Stimulated activated CD4-positive, alpha-beta T cell treated with anti-CD3 and anti-CD28 coated beads, Interleukin-4, amount 100 ng/mL, for 1 hour (primary cell): ENCODE results near the gene TESMIN.

ENCODE experiments used
- DNase-seq: peaks from one replicate; pipeline ENCODE4 v3.0.0-alpha.2; 2020

TESMIN gene

GRCh38 chr11:68751331-68751856 lies at the start of gene TESMIN:
Gene TESMIN, minus strand, starts transcription at chr11:68751520. Its CDS starts 860 bp downstream, at chr11:68750660.
- peak; percentile 94 for DNase-seq

GRCh38 chr11:68798221-68798813 lies 47.0 kb upstream of the TESMIN start:
- DNase-seq = peak; percentile 46

- no peak for DNase-seq
Observed at GRCh38 chr11:68796801-68797200, 45.5 kb upstream of the TESMIN start.

- no peak for DNase-seq
Observed at GRCh38 chr11:68792400-68792966, 41.2 kb upstream of the TESMIN start.

- DNase-seq = no peak
Observed at GRCh38 chr11:68784653-68785052, 33.3 kb upstream of the TESMIN start.

- no peak for DNase-seq
Observed at GRCh38 chr11:68783216-68783821, 32.0 kb upstream of the TESMIN start.

GRCh38 chr11:68782711-68783110 lies 31.4 kb upstream of the TESMIN start:
- DNase-seq = no peak

GRCh38 chr11:68780829-68781228 lies 29.5 kb upstream of the TESMIN start:
- DNase-seq = no peak

GRCh38 chr11:68778205-68778604 lies 26.9 kb upstream of the TESMIN start:
- no peak for DNase-seq

GRCh38 chr11:68776442-68777235 lies 25.3 kb upstream of the TESMIN start:
- DNase-seq = no peak

GRCh38 chr11:68775951-68776388 lies 24.6 kb upstream of the TESMIN start:
- DNase-seq = no peak

- no peak for DNase-seq
Observed at GRCh38 chr11:68774194-68774585, 22.9 kb upstream of the TESMIN start.

- no peak for DNase-seq
Observed at GRCh38 chr11:68773521-68774193, 22.3 kb upstream of the TESMIN start.

- DNase-seq = no peak
Observed at GRCh38 chr11:68772936-68773335, 21.6 kb upstream of the TESMIN start.

GRCh38 chr11:68770781-68771180 lies 19.5 kb upstream of the TESMIN start:
- no peak for DNase-seq

- no peak for DNase-seq
Observed at GRCh38 chr11:68767672-68768071, 16.4 kb upstream of the TESMIN start.

GRCh38 chr11:68766786-68767185 lies 15.5 kb upstream of the TESMIN start:
- no peak for DNase-seq

GRCh38 chr11:68764746-68765145 lies 13.4 kb upstream of the TESMIN start:
- DNase-seq = no peak

- DNase-seq = no peak
Observed at GRCh38 chr11:68763926-68764657, 12.8 kb upstream of the TESMIN start.

- no peak for DNase-seq
Observed at GRCh38 chr11:68763181-68763721, 11.9 kb upstream of the TESMIN start.

GRCh38 chr11:68762481-68762880 lies 11.2 kb upstream of the TESMIN start:
- no peak for DNase-seq

GRCh38 chr11:68761801-68762200 lies 10.5 kb upstream of the TESMIN start:
- no peak for DNase-seq
